HepG2 (cell line): ENCODE data around the gene PPM1E. TPM values are rescaled to one million over a fixed set of nuclear protein-coding genes. Genes with fewer than 3 reads are reported as not detected.

Experiments used
- AHDC1 ChIP-seq: sonication (generic); formaldehyde crosslinking; IDR thresholded peaks from 2 replicates; pipeline ENCODE4 v1.5.1; 2020; ENCODE audit warnings: mild to moderate bottlenecking, missing genetic modification reagents, borderline replicate concordance
- ATRX ChIP-seq: sonication (generic); formaldehyde crosslinking; IDR thresholded peaks from 2 replicates; pipeline ENCODE4 v1.4.0; 2020; ENCODE audit warnings: missing genetic modification reagents, borderline replicate concordance
- BORCS8-MEF2B ChIP-seq: sonication (generic); formaldehyde crosslinking; IDR thresholded peaks from 2 replicates; pipeline ENCODE4 v1.8.0; 2022; ENCODE audit warnings: mild to moderate bottlenecking, missing genetic modification reagents
- DRAP1 ChIP-seq: IDR thresholded peaks from 2 replicates; pipeline ENCODE4 v1.6.1; 2016; ENCODE audit warnings: missing genetic modification reagents, missing compliant biosample characterization
- FOSL1 ChIP-seq: sonication (generic); formaldehyde crosslinking; IDR thresholded peaks from 2 replicates; pipeline ENCODE4 v1.9.0; 2021; ENCODE audit warnings: missing genetic modification reagents, borderline replicate concordance
- MAFF ChIP-seq: IDR thresholded peaks from 2 replicates; pipeline ENCODE4 v1.6.1; 2011; ENCODE audit warnings: low read depth, low read length, improper control_type of control experiment
- MNT ChIP-seq: fragments of 450-650 bp; IDR thresholded peaks from 2 replicates; pipeline ENCODE4 v1.6.1; 2016
- NR2F1 ChIP-seq, 2 experiments: fragments of 450-650 bp in 1 of 2; formaldehyde crosslinking in 1 of 2; IDR thresholded peaks; 2 replicates each; pipeline versions ENCODE4 v1.5.0 to v1.6.1; 2016 to 2020; ENCODE audit warnings: mild to moderate bottlenecking in 1 of 2, missing compliant biosample characterization in 1 of 2, missing genetic modification reagents in 1 of 2, moderate library complexity in 1 of 2
- PCBP2 ChIP-seq: fragments of 200-400 bp; formaldehyde crosslinking; optimal IDR thresholded peaks from 2 replicates; pipeline ENCODE3; 2018; ENCODE audit warnings: low read length, low read depth; ENCODE audit not compliant: poor library complexity, severe bottlenecking
- PHF5A ChIP-seq: IDR thresholded peaks from one replicate; pipeline ENCODE4 v1.6.1; 2018; ENCODE audit warnings: low read depth, missing genetic modification reagents; ENCODE audit not compliant: unreplicated experiment
- RFXAP ChIP-seq: sonication (generic); formaldehyde crosslinking; IDR thresholded peaks from 2 replicates; pipeline ENCODE4 v1.4.0; 2020; ENCODE audit warnings: missing genetic modification reagents, borderline replicate concordance
- SNRNP70 ChIP-seq: fragments of 200-400 bp; formaldehyde crosslinking; IDR thresholded peaks from 2 replicates; pipeline ENCODE4 v1.6.1; 2017; ENCODE audit warnings: mild to moderate bottlenecking, low read depth, low read length, moderate library complexity
- XRCC5 ChIP-seq: fragments of 200-400 bp; formaldehyde crosslinking; optimal IDR thresholded peaks from 2 replicates; pipeline ENCODE3; 2017; ENCODE audit warnings: mild to moderate bottlenecking, low read length
- ZBTB39 ChIP-seq: sonication (generic); formaldehyde crosslinking; IDR thresholded peaks from 2 replicates; pipeline ENCODE4 v1.5.0; 2020; ENCODE audit warnings: missing genetic modification reagents
- ZNF234 ChIP-seq: sonication (generic); formaldehyde crosslinking; conservative IDR thresholded peaks from 2 replicates; pipeline ENCODE4 v1.5.1; 2020; ENCODE audit warnings: mild to moderate bottlenecking, missing genetic modification reagents
- ZNF703 ChIP-seq: sonication (generic); formaldehyde crosslinking; IDR thresholded peaks from 2 replicates; pipeline ENCODE4 v1.5.1; 2020; ENCODE audit warnings: missing genetic modification reagents, mild to moderate bottlenecking, moderate library complexity, borderline replicate concordance
- ZNF780A ChIP-seq: sonication (generic); formaldehyde crosslinking; IDR thresholded peaks from 2 replicates; pipeline ENCODE4 v1.8.0; 2022; ENCODE audit warnings: mild to moderate bottlenecking, missing genetic modification reagents, moderate library complexity
- ZSCAN21 ChIP-seq: sonication (generic); formaldehyde crosslinking; IDR thresholded peaks from 2 replicates; pipeline ENCODE4 v1.8.0; 2022; ENCODE audit warnings: mild to moderate bottlenecking, missing genetic modification reagents, moderate library complexity, borderline replicate concordance
- polyA plus RNA-seq, 8 experiments: library from polyadenylated mRNA; depleted of rRNA in 3 of 8; stranded (reverse) in 7 of 8; unstranded in 1 of 8; fragments of >200 nt; fragmentation: Illumina TruSeq in 4 of 8; extraction: Trizol in 4 of 8; gene quantifications; 2 replicates each; pipeline versions ENCODE4 v1.2.1 to v1.2.3, GENCODE V29; 2011 to 2016; ENCODE audit warnings: low read depth in 4 of 8, missing spikeins in 1 of 8, mixed read lengths in 1 of 8; ENCODE audit not compliant: insufficient read depth in 1 of 8
- total RNA-seq, 5 experiments: library from RNA; depleted of rRNA; stranded (reverse); fragments of >200 nt; fragmentation: Illumina TruSeq; extraction: Trizol; gene quantifications; 2 replicates each; pipeline ENCODE4 v1.2.3, GENCODE V29; 2016; ENCODE audit warnings: low read depth in 1 of 5

PPM1E gene
- total and polyA plus RNA-seq, 2 of the 13 experiments (the other 11 are each of a cell fraction or from before 2014, with no cell fraction given), result 0.15 TPM; not detected in 1

- peak; percentile 54; the same call in 1 of the 2 replicates for TF ChIP-seq AHDC1 (CRISPR knock-in tag)
- TF ChIP-seq RFXAP (CRISPR knock-in tag), result no peak; the same call in 1 of the 2 replicates
- no peak for TF ChIP-seq ZNF703 (CRISPR knock-in tag)
- no peak for TF ChIP-seq ZNF234 (CRISPR knock-in tag)
- TF ChIP-seq NR2F1 (CRISPR knock-in tag; IDR thresholded peaks at IDR 0.05), result no peak
- peak; percentile 3; the same call in 1 of the 2 replicates for TF ChIP-seq MNT
- TF ChIP-seq ATRX (CRISPR knock-in tag), result no peak
- TF ChIP-seq PCBP2, result no peak
- TF ChIP-seq BORCS8-MEF2B (CRISPR knock-in tag), result no peak
- TF ChIP-seq FOSL1 (CRISPR knock-in tag), result no peak
- no peak for TF ChIP-seq ZNF780A (CRISPR knock-in tag)
- peak; percentile 21 for TF ChIP-seq PHF5A (CRISPR knock-in tag)
- TF ChIP-seq SNRNP70, result no peak
- TF ChIP-seq MAFF, result no peak
- no peak for TF ChIP-seq XRCC5
- no peak for TF ChIP-seq ZSCAN21 (CRISPR knock-in tag)
- peak; percentile 10; the same call in 1 of the 2 replicates for TF ChIP-seq DRAP1 (CRISPR knock-in tag)
- TF ChIP-seq ZBTB39 (CRISPR knock-in tag), result no peak
Measured at GRCh38 chr17:58829172-58829637, 73.6 kb downstream of the PPM1E start (continued).
